Measurements from ENCODE around the gene CD27.
"Not testable (repeated sequence)": the region's sequence is repeated elsewhere in the genome, so short reads cannot be mapped to it uniquely, and the experiment has no call there.

CD27 gene

GRCh38 chr12:6461401-6462233 lies 16.9 kb downstream of the CD27 start:
- no peaks in the 10 kb centered on the region for H3K27me3 ChIP-seq (ENCODE audit: control insufficient read depth in 5 of 5, insufficient read depth in 4 of 5, low read length in 5 of 5)
- no peak overlapping the region for H3K27ac ChIP-seq (ENCODE audit: low read depth, low read length)
- no peak overlapping the region for H3K4me3 ChIP-seq (ENCODE audit: low read depth in 1 of 5, low read length in 5 of 5)
- no peaks in the 10 kb centered on the region for H3K9me3 ChIP-seq (ENCODE audit: control insufficient read depth in 5 of 5, low read length in 5 of 5)
- H3K9ac ChIP-seq (ENCODE audit: low read length in 5 of 5) = peak overlapping the region in 1 of 5 donors; percentile 23
- H3K36me3 ChIP-seq (ENCODE audit: control insufficient read depth in 5 of 5, insufficient read depth in 5 of 5, low read length in 5 of 5) = peaks cover 7 to 91% (median 80%) of the 10 kb centered on the region in 5 donors
- H3K4me1 ChIP-seq (ENCODE audit: control insufficient read depth in 5 of 5, insufficient read depth in 5 of 5, low read length in 5 of 5) = peaks cover 0 to 29% (median 5%) of the 10 kb centered on the region in 5 donors

GRCh38 chr12:6462234-6462995 lies 17.7 kb downstream of the CD27 start:
- H3K27ac ChIP-seq (ENCODE audit: low read depth, low read length) = no peak overlapping the region

GRCh38 chr12:6463216-6463615 lies 18.5 kb downstream of the CD27 start:
- Histone ChIP-seq H3K4me3 (ENCODE audit: low read depth in 1 of 5, low read length in 5 of 5) (no peak overlapping the region), H3K9me3 (ENCODE audit: control insufficient read depth in 5 of 5, low read length in 5 of 5) (no peaks in the 10 kb centered on the region), H3K36me3 (ENCODE audit: control insufficient read depth in 5 of 5, insufficient read depth in 5 of 5, low read length in 5 of 5) (peaks cover 7 to 78% (median 67%) of the 10 kb centered on the region in 5 donors), H3K27ac (ENCODE audit: low read depth, low read length) (no peak overlapping the region), H3K4me1 (ENCODE audit: control insufficient read depth in 5 of 5, insufficient read depth in 5 of 5, low read length in 5 of 5) (peaks cover 0 to 29% (median 5%) of the 10 kb centered on the region in 5 donors), H3K27me3 (ENCODE audit: control insufficient read depth in 5 of 5, insufficient read depth in 4 of 5, low read length in 5 of 5) (no peaks in the 10 kb centered on the region), H3K9ac (ENCODE audit: low read length in 5 of 5) (no peak overlapping the region)

More at GRCh38 chr12:6462234-6462995, 17.7 kb downstream of the CD27 start:
- Histone ChIP-seq H3K9me3 (ENCODE audit: control insufficient read depth in 5 of 5, low read length in 5 of 5) (no peaks in the 10 kb centered on the region), H3K36me3 (ENCODE audit: control insufficient read depth in 5 of 5, insufficient read depth in 5 of 5, low read length in 5 of 5) (peaks cover 7 to 86% (median 73%) of the 10 kb centered on the region in 5 donors), H3K27me3 (ENCODE audit: control insufficient read depth in 5 of 5, insufficient read depth in 4 of 5, low read length in 5 of 5) (no peaks in the 10 kb centered on the region), H3K4me1 (ENCODE audit: control insufficient read depth in 5 of 5, insufficient read depth in 5 of 5, low read length in 5 of 5) (peaks cover 0 to 29% (median 5%) of the 10 kb centered on the region in 5 donors), H3K9ac (ENCODE audit: low read length in 5 of 5) (peak overlapping the region in 1 of 5 donors; percentile 23), H3K4me3 (ENCODE audit: low read depth in 1 of 5, low read length in 5 of 5) (no peak overlapping the region)

DNA sequence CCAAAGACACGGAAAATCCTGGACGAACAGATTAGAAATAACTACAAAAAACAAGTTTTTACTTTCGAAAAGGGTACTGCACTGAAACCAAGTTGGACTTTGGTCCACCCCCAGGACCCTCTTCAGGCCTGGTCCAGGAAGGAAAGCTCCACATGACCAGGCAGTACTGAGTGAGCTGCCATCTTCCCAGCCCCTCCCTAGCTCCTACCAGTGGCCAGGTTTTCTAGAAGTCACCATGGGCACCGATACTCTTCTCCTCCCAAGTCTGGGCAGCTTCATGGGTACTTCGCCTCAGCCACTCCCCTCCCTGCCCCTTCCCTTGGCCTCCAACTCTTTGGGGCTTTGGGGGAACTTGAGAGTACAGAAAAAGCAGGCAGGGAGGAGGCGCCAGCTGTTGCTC lies 19.1 kb downstream of the CD27 start:
- H3K27me3 ChIP-seq (ENCODE audit: control insufficient read depth in 5 of 5, insufficient read depth in 4 of 5, low read length in 5 of 5) = no peaks in the 10 kb centered on the region
- H3K27ac ChIP-seq (ENCODE audit: low read depth, low read length) = no peak overlapping the region
- peaks cover 0 to 29% (median 7%) of the 10 kb centered on the region in 5 donors for H3K4me1 ChIP-seq (ENCODE audit: control insufficient read depth in 5 of 5, insufficient read depth in 5 of 5, low read length in 5 of 5)

DNA sequence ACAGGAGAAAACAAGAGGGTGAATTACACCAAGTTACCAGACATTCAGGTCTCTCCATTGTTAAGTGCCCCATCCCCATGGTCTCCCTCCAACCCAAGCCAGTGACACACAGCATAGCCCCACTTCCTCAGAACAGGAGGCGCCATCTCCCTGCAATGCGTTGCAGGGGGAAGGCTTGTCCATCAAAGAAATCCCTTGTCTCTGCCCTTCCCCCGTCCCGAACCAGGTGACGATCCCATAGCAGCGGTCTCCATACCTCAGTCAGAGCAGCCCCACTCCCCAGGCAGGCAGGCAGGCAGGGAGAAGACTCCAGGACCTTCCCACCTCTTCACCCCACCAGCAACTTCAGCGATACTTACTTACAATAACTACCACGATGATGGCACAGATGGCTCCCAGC lies 19.8 kb downstream of the CD27 start:
- H3K4me1 ChIP-seq (ENCODE audit: control insufficient read depth in 5 of 5, insufficient read depth in 5 of 5, low read length in 5 of 5) = peaks cover 0 to 36% (median 14%) of the 10 kb centered on the region in 5 donors
- no peak overlapping the region for H3K27ac ChIP-seq (ENCODE audit: low read depth, low read length)
- H3K4me3 ChIP-seq (ENCODE audit: low read depth in 1 of 5, low read length in 5 of 5) = no peak overlapping the region
- no peaks in the 10 kb centered on the region for H3K9me3 ChIP-seq (ENCODE audit: control insufficient read depth in 5 of 5, low read length in 5 of 5)
- no peaks in the 10 kb centered on the region for H3K27me3 ChIP-seq (ENCODE audit: control insufficient read depth in 5 of 5, insufficient read depth in 4 of 5, low read length in 5 of 5)
- H3K9ac ChIP-seq (ENCODE audit: low read length in 5 of 5) = no peak overlapping the region
- H3K36me3 ChIP-seq (ENCODE audit: control insufficient read depth in 5 of 5, insufficient read depth in 5 of 5, low read length in 5 of 5) = peaks cover 3 to 65% (median 55%) of the 10 kb centered on the region in 5 donors

More for the DNA sequence above, 19.1 kb downstream of the CD27 start:
- H3K9me3 ChIP-seq (ENCODE audit: control insufficient read depth in 5 of 5, low read length in 5 of 5) = no peaks in the 10 kb centered on the region
- peaks cover 7 to 71% (median 61%) of the 10 kb centered on the region in 5 donors for H3K36me3 ChIP-seq (ENCODE audit: control insufficient read depth in 5 of 5, insufficient read depth in 5 of 5, low read length in 5 of 5)
- H3K9ac ChIP-seq (ENCODE audit: low read length in 5 of 5) = no peak overlapping the region
- H3K4me3 ChIP-seq (ENCODE audit: low read depth in 1 of 5, low read length in 5 of 5) = no peak overlapping the region

- H3K27me3 ChIP-seq (ENCODE audit: control insufficient read depth in 5 of 5, insufficient read depth in 4 of 5, low read length in 5 of 5) = no peaks in the 10 kb centered on the region
- H3K9me3 ChIP-seq (ENCODE audit: control insufficient read depth in 5 of 5, low read length in 5 of 5) = no peaks in the 10 kb centered on the region
- H3K4me1 ChIP-seq (ENCODE audit: control insufficient read depth in 5 of 5, insufficient read depth in 5 of 5, low read length in 5 of 5) = peaks cover 4 to 42% (median 22%) of the 10 kb centered on the region in 5 donors
- no peak overlapping the region for H3K4me3 ChIP-seq (ENCODE audit: low read depth in 1 of 5, low read length in 5 of 5)
- no peak overlapping the region for H3K9ac ChIP-seq (ENCODE audit: low read length in 5 of 5)
- peaks cover 3 to 55% (median 47%) of the 10 kb centered on the region in 5 donors for H3K36me3 ChIP-seq (ENCODE audit: control insufficient read depth in 5 of 5, insufficient read depth in 5 of 5, low read length in 5 of 5)
- H3K27ac ChIP-seq (ENCODE audit: low read depth, low read length) = no peak overlapping the region
These were observed 20.9 kb downstream of the CD27 start for GRCh38 chr12:6465467-6466183.

- H3K4me1 ChIP-seq (ENCODE audit: control insufficient read depth in 5 of 5, insufficient read depth in 5 of 5, low read length in 5 of 5) = peaks cover 4 to 39% (median 22%) of the 10 kb centered on the region in 5 donors
- no peak overlapping the region for H3K4me3 ChIP-seq (ENCODE audit: low read depth in 1 of 5, low read length in 5 of 5)
- no peak overlapping the region for H3K27ac ChIP-seq (ENCODE audit: low read depth, low read length)
- H3K27me3 ChIP-seq (ENCODE audit: control insufficient read depth in 5 of 5, insufficient read depth in 4 of 5, low read length in 5 of 5) = no peaks in the 10 kb centered on the region
- peaks cover 3 to 50% (median 42%) of the 10 kb centered on the region in 5 donors for H3K36me3 ChIP-seq (ENCODE audit: control insufficient read depth in 5 of 5, insufficient read depth in 5 of 5, low read length in 5 of 5)
- no peak overlapping the region for H3K9ac ChIP-seq (ENCODE audit: low read length in 5 of 5)
- H3K9me3 ChIP-seq (ENCODE audit: control insufficient read depth in 5 of 5, low read length in 5 of 5) = no peaks in the 10 kb centered on the region
These were observed 21.4 kb downstream of the CD27 start for GRCh38 chr12:6466184-6466573.

DNA sequence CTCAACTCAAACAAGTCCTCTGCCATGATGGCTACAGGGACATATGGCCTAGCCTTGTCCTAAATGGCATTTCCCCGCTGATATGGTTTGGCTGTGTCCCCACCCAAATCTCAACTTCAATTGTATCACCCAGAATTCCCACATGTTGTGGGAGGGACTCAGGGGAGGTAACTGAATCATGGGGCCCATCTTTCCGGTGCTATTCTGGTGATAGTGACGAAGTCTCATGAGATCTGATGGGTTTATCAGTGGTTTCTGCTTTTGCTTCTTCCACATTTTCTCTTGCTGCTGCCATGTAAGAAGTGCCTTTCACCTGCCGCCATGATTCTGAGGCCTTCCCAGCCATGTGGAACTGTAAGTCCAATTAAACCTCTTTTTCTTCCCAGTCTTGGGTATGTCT lies 22.0 kb downstream of the CD27 start:
- H3K27me3 ChIP-seq (ENCODE audit: control insufficient read depth in 5 of 5, insufficient read depth in 4 of 5, low read length in 5 of 5); H3K4me3 ChIP-seq (ENCODE audit: low read depth in 1 of 5, low read length in 5 of 5); H3K9me3 ChIP-seq (ENCODE audit: control insufficient read depth in 5 of 5, low read length in 5 of 5); H3K9ac ChIP-seq (ENCODE audit: low read length in 5 of 5); H3K27ac ChIP-seq (ENCODE audit: low read depth, low read length): not testable (repeated sequence)
- Histone ChIP-seq H3K4me1 (ENCODE audit: control insufficient read depth in 5 of 5, insufficient read depth in 5 of 5, low read length in 5 of 5) (peaks cover 4 to 36% (median 23%) of the 10 kb centered on the region in 5 donors), H3K36me3 (ENCODE audit: control insufficient read depth in 5 of 5, insufficient read depth in 5 of 5, low read length in 5 of 5) (peaks cover 3 to 44% (median 36%) of the 10 kb centered on the region in 5 donors)

- Histone ChIP-seq H3K4me1 (ENCODE audit: control insufficient read depth in 5 of 5, insufficient read depth in 5 of 5, low read length in 5 of 5) (peaks cover 4 to 28% (median 23%) of the 10 kb centered on the region in 5 donors), H3K36me3 (ENCODE audit: control insufficient read depth in 5 of 5, insufficient read depth in 5 of 5, low read length in 5 of 5) (peaks cover 3 to 34% (median 26%) of the 10 kb centered on the region in 5 donors)
- not testable (repeated sequence) for H3K9ac ChIP-seq (ENCODE audit: low read length in 5 of 5); H3K27ac ChIP-seq (ENCODE audit: low read depth, low read length); H3K9me3 ChIP-seq (ENCODE audit: control insufficient read depth in 5 of 5, low read length in 5 of 5); H3K27me3 ChIP-seq (ENCODE audit: control insufficient read depth in 5 of 5, insufficient read depth in 4 of 5, low read length in 5 of 5); H3K4me3 ChIP-seq (ENCODE audit: low read depth in 1 of 5, low read length in 5 of 5)
These were observed 23.0 kb downstream of the CD27 start for GRCh38 chr12:6467571-6468282.

All from subcutaneous abdominal adipose tissue (tissue), 5 donors.